Hypothalamus (tissue), 51 donors: ENCODE data around the gene MAMDC4.
"Not testable (repeated sequence)": the region's sequence is repeated elsewhere in the genome, so short reads cannot be mapped to it uniquely, and the experiment has no call there.

ENCODE experiments used
- DNase-seq, 51 donors: peaks; one replicate each; lab custom pipeline; 2025; lab: John Stamatoyannopoulos, UW

Gene MAMDC4

GRCh38 chr9:136858844-136859757 is 7.0 kb downstream of the MAMDC4 start:
- peak in 38 of 51 donors; percentile 13 to 79 (median 64) for DNase-seq

- no peak for DNase-seq
Observed at GRCh38 chr9:136860529-136860928, 8.4 kb downstream of the MAMDC4 start.

- no peak for DNase-seq
Observed at GRCh38 chr9:136860933-136861873, 9.1 kb downstream of the MAMDC4 start.

- no peak for DNase-seq
Observed at GRCh38 chr9:136861874-136862457, 9.8 kb downstream of the MAMDC4 start.

GRCh38 chr9:136862849-136863622 is 10.9 kb downstream of the MAMDC4 start:
- no peak for DNase-seq

GRCh38 chr9:136863623-136864273 is 11.6 kb downstream of the MAMDC4 start:
- no peak for DNase-seq

- no peak for DNase-seq
Observed at GRCh38 chr9:136865041-136865767, 13.1 kb downstream of the MAMDC4 start.

- DNase-seq = peak in 1 of 51 donors; percentile 54
Observed at GRCh38 chr9:136865768-136866103, 13.6 kb downstream of the MAMDC4 start.

GRCh38 chr9:136866898-136867421 is 14.8 kb downstream of the MAMDC4 start:
- not testable (repeated sequence) for DNase-seq

GRCh38 chr9:136867480-136867879 is 15.3 kb downstream of the MAMDC4 start:
- DNase-seq = no peak

- no peak for DNase-seq
Observed at GRCh38 chr9:136867917-136868316, 15.8 kb downstream of the MAMDC4 start.

GRCh38 chr9:136868644-136869043 is 16.5 kb downstream of the MAMDC4 start:
- DNase-seq = no peak

GRCh38 chr9:136869611-136870010 is 17.5 kb downstream of the MAMDC4 start:
- not testable (repeated sequence) for DNase-seq

- DNase-seq = no peak
Observed at GRCh38 chr9:136875155-136875554, 23.0 kb downstream of the MAMDC4 start.

- DNase-seq = no peak
Observed at GRCh38 chr9:136876476-136876875, 24.3 kb downstream of the MAMDC4 start.

- no peak for DNase-seq
Observed at GRCh38 chr9:136880651-136881050, 28.5 kb downstream of the MAMDC4 start.

GRCh38 chr9:136881691-136882108 is 29.6 kb downstream of the MAMDC4 start:
- peak in 1 of 51 donors; percentile 13 for DNase-seq

- peak in 1 of 51 donors; percentile 9 for DNase-seq
Observed at GRCh38 chr9:136882109-136882946, 30.2 kb downstream of the MAMDC4 start.
